Measurements from ENCODE around the gene EHMT2.
"Not testable (repeated sequence)": the region's sequence is repeated elsewhere in the genome, so short reads cannot be mapped to it uniquely, and the experiment has no call there.

The EHMT2 gene

GRCh38 chr6:31876357-31876756 is 21.1 kb downstream of the EHMT2 start:
- Histone ChIP-seq H3K27ac (no peak overlapping the region), H3K4me3 (no peak overlapping the region)

- Histone ChIP-seq H3K4me3 (no peak overlapping the region), H3K27ac (no peak overlapping the region)
Measured at GRCh38 chr6:31875877-31876276, 21.6 kb downstream of the EHMT2 start.

GRCh38 chr6:31874836-31875572 is 22.5 kb downstream of the EHMT2 start:
- Histone ChIP-seq H3K27ac (no peak overlapping the region), H3K4me3 (no peak overlapping the region)

GRCh38 chr6:31874084-31874670 is 23.3 kb downstream of the EHMT2 start:
- no peak overlapping the region for H3K4me3 ChIP-seq
- no peak overlapping the region for H3K27ac ChIP-seq

GRCh38 chr6:31871046-31871659 is 26.3 kb downstream of the EHMT2 start:
- no peak overlapping the region for H3K4me3 ChIP-seq
- H3K27ac ChIP-seq: no peak overlapping the region

- H3K27ac ChIP-seq: no peak overlapping the region
- no peak overlapping the region for H3K4me3 ChIP-seq
Measured at GRCh38 chr6:31870385-31870921, 27.0 kb downstream of the EHMT2 start.

GRCh38 chr6:31869343-31869742 is 28.2 kb downstream of the EHMT2 start:
- Histone ChIP-seq H3K4me3 (no peak overlapping the region), H3K27ac (no peak overlapping the region)

- not testable (repeated sequence) for H3K4me3 ChIP-seq, H3K27ac ChIP-seq
Measured at GRCh38 chr6:31868658-31868971, 28.9 kb downstream of the EHMT2 start.

GRCh38 chr6:31865205-31866118 is 32.0 kb downstream of the EHMT2 start:
- no peak overlapping the region for H3K27ac ChIP-seq
- H3K4me3 ChIP-seq: no peak overlapping the region

- Histone ChIP-seq H3K4me3 (no peak overlapping the region), H3K27ac (no peak overlapping the region)
Measured at GRCh38 chr6:31864818-31865204, 32.7 kb downstream of the EHMT2 start.

- Histone ChIP-seq H3K4me3 (peak overlapping the region; percentile 23 to 91 (median 37)), H3K27ac (peak overlapping the region in 17 of 21 experiments; percentile 8 to 86 (median 55))
Measured at GRCh38 chr6:31864123-31864562, 33.4 kb downstream of the EHMT2 start.

- H3K27ac ChIP-seq: peak within 1 kb of the TSS; percentile 12 to 96 (median 87)
- H3K4me3 ChIP-seq: peak within 1 kb of the TSS; percentile 44 to 95 (median 70)
Measured at GRCh38 chr6:31862344-31863235, 34.9 kb downstream of the EHMT2 start, which contains the start of gene NEU1. Gene NEU1, minus strand, starts transcription at chr6:31862821. Its CDS starts 45 bp downstream, at chr6:31862776.

GRCh38 chr6:31861919-31862343 is 35.6 kb downstream of the EHMT2 start:
- H3K27ac ChIP-seq: peak overlapping the region in 19 of 21 experiments; percentile 12 to 96 (median 88)
- H3K4me3 ChIP-seq: peak overlapping the region; percentile 44 to 95 (median 70)

- H3K27ac ChIP-seq: no peak overlapping the region
- no peak overlapping the region for H3K4me3 ChIP-seq
Measured at GRCh38 chr6:31861150-31861549, 36.3 kb downstream of the EHMT2 start.

- Histone ChIP-seq H3K4me3 (no peak overlapping the region), H3K27ac (no peak overlapping the region)
Measured at GRCh38 chr6:31860349-31860748, 37.1 kb downstream of the EHMT2 start.

- Histone ChIP-seq H3K27ac (no peak overlapping the region), H3K4me3 (no peak overlapping the region)
Measured at GRCh38 chr6:31859923-31860322, 37.6 kb downstream of the EHMT2 start.

- H3K27ac ChIP-seq: no peak overlapping the region
- H3K4me3 ChIP-seq: no peak overlapping the region
Measured at GRCh38 chr6:31858707-31859106, 38.8 kb downstream of the EHMT2 start.

GRCh38 chr6:31857774-31858173 is 39.7 kb downstream of the EHMT2 start:
- not testable (repeated sequence) for H3K4me3 ChIP-seq, H3K27ac ChIP-seq

Data from skin epidermis (tissue), 12 donors.